Retinal pigment epithelial cell (primary cell): Measurements from ENCODE around the gene C3orf18.

ENCODE experiments used
- DNase-seq: peaks from one replicate; pipeline ENCODE4 v3.0.0-alpha.2; 2010; ENCODE audit warnings: low read depth
- H3K4me3 ChIP-seq: 2 replicates; pipeline ENCODE4 v1.5.1; 2011; ENCODE audit warnings: mild to moderate bottlenecking, low read length, control low read depth, moderate library complexity
- CTCF ChIP-seq: conservative IDR thresholded peaks from 2 replicates; pipeline ENCODE4 v1.5.1; 2011; ENCODE audit warnings: low read depth, low read length, control low read depth, inconsistent platforms

The C3orf18 gene

GRCh38 chr3:50611464-50612233 lies 44.1 kb upstream of the C3orf18 start, which contains the start of gene CISH:
CISH (minus strand) TSS chr3:50611774; CDS start chr3:50611650, 124 bp downstream.
- H3K4me3 ChIP-seq: peak within 1 kb of the TSS; percentile 57
- TF ChIP-seq CTCF: peak; percentile 54
- DNase-seq: no peak

- DNase-seq: no peak
- no peak for TF ChIP-seq CTCF
- H3K4me3 ChIP-seq: peak overlapping the region; percentile 57
Observed at GRCh38 chr3:50610992-50611463, 43.5 kb upstream of the C3orf18 start.

- no peak for DNase-seq
Observed at GRCh38 chr3:50610181-50610971, 42.8 kb upstream of the C3orf18 start.

GRCh38 chr3:50609763-50610085 lies 42.2 kb upstream of the C3orf18 start:
- DNase-seq: no peak
- no peak overlapping the region for H3K4me3 ChIP-seq
- TF ChIP-seq CTCF: no peak

More at GRCh38 chr3:50610181-50610971, 42.8 kb upstream of the C3orf18 start:
- H3K4me3 ChIP-seq: no peak overlapping the region
- no peak for TF ChIP-seq CTCF

GRCh38 chr3:50609071-50609762 lies 41.7 kb upstream of the C3orf18 start:
- H3K4me3 ChIP-seq: no peak overlapping the region
- DNase-seq: no peak

GRCh38 chr3:50608278-50608677 lies 40.7 kb upstream of the C3orf18 start:
- no peak for TF ChIP-seq CTCF
- DNase-seq: no peak
- no peak overlapping the region for H3K4me3 ChIP-seq

More at GRCh38 chr3:50609071-50609762, 41.7 kb upstream of the C3orf18 start:
- no peak for TF ChIP-seq CTCF
